Neural cell (in vitro differentiated cells): ENCODE data around the gene RELCH.

Source experiments
- EP300 ChIP-seq: fragments of 450-650 bp; conservative IDR thresholded peaks from 2 replicates; pipeline ENCODE4 v1.6.1; 2014; ENCODE audit warnings: antibody characterized with exemption, mild to moderate bottlenecking, moderate library complexity; ENCODE audit not compliant: poor library complexity, severe bottlenecking
- EZH2 ChIP-seq: fragments of 200-600, 300-800 bp; shearing (Covaris generic), sonication (generic); IDR thresholded peaks from 2 replicates; pipeline ENCODE4 v1.6.1; 2014; ENCODE audit warnings: antibody characterized with exemption, low read length, borderline replicate concordance, mild to moderate bottlenecking; ENCODE audit not compliant: insufficient read depth, poor library complexity, severe bottlenecking
- MXI1 ChIP-seq: fragments of 450-650 bp; conservative IDR thresholded peaks from 2 replicates; pipeline ENCODE4 v1.6.1; 2014; ENCODE audit warnings: antibody characterized with exemption, mild to moderate bottlenecking; ENCODE audit not compliant: poor library complexity, severe bottlenecking
- POLR2AphosphoS5 ChIP-seq: IDR thresholded peaks from 2 replicates; pipeline ENCODE4 v1.6.1; 2012
- RAD21 ChIP-seq: fragments of 450-650 bp; conservative IDR thresholded peaks from 2 replicates; pipeline ENCODE4 v1.6.1; 2014; ENCODE audit warnings: antibody characterized with exemption, mild to moderate bottlenecking, moderate library complexity
- SMC3 ChIP-seq: fragments of 450-650 bp; conservative IDR thresholded peaks from 2 replicates; pipeline ENCODE4 v1.6.1; 2014; ENCODE audit warnings: antibody characterized with exemption, mild to moderate bottlenecking, moderate library complexity; ENCODE audit not compliant: poor library complexity
- TAF1 ChIP-seq: IDR thresholded peaks from 2 replicates; pipeline ENCODE4 v1.6.1; 2012; ENCODE audit warnings: low read depth
- TF ChIP-seq, protein P1 (sequence below): fragments of 450-650 bp; IDR thresholded peaks from 2 replicates; pipeline ENCODE4 v1.5.1; 2014; ENCODE audit warnings: antibody characterized with exemption, mild to moderate bottlenecking, moderate library complexity; ENCODE audit not compliant: poor library complexity, severe bottlenecking
- TF ChIP-seq, protein P2 (sequence below): IDR thresholded peaks from 2 replicates; pipeline ENCODE4 v1.6.1; 2012; ENCODE audit warnings: borderline replicate concordance

DNA sequence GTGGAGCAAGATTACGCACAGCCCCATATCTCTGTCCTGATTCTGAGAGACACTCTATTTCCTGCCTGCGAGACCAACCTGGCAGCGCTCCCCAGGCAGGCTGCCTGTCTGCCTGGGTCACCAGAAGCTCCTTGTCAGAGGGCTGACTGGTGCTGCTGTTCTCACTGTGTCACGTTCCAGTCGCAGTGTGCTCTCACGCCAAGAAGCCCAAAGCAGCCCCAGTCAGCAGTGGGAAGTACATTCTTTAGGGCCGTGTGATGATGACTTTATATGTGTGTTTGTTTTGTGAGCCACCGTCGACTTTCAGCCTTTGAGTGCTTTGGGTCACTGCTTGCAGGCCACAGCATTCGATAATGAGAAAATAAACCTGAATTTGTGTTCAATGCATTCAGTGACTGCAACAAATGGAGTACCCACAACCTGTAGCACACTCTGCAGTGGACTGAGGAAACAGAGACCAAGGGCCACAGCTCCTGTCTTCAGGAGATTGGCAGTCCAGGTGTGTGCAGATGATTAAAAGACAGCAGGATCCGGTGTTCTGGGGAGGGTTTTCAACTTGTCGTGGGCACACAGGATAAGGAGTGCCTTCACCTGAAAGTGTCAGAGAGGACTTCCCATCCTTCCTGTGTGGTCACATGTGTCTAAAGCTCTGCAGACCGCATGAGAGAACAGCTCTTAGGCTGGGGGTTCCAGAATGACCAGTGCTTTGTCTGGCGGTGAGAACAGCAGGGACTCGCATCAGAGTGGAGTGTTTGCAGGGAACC, 142.8 kb downstream of the RELCH start:
- TF ChIP-seq, protein P1, sequence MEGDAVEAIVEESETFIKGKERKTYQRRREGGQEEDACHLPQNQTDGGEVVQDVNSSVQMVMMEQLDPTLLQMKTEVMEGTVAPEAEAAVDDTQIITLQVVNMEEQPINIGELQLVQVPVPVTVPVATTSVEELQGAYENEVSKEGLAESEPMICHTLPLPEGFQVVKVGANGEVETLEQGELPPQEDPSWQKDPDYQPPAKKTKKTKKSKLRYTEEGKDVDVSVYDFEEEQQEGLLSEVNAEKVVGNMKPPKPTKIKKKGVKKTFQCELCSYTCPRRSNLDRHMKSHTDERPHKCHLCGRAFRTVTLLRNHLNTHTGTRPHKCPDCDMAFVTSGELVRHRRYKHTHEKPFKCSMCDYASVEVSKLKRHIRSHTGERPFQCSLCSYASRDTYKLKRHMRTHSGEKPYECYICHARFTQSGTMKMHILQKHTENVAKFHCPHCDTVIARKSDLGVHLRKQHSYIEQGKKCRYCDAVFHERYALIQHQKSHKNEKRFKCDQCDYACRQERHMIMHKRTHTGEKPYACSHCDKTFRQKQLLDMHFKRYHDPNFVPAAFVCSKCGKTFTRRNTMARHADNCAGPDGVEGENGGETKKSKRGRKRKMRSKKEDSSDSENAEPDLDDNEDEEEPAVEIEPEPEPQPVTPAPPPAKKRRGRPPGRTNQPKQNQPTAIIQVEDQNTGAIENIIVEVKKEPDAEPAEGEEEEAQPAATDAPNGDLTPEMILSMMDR, result no peak
- TF ChIP-seq, protein P2, sequence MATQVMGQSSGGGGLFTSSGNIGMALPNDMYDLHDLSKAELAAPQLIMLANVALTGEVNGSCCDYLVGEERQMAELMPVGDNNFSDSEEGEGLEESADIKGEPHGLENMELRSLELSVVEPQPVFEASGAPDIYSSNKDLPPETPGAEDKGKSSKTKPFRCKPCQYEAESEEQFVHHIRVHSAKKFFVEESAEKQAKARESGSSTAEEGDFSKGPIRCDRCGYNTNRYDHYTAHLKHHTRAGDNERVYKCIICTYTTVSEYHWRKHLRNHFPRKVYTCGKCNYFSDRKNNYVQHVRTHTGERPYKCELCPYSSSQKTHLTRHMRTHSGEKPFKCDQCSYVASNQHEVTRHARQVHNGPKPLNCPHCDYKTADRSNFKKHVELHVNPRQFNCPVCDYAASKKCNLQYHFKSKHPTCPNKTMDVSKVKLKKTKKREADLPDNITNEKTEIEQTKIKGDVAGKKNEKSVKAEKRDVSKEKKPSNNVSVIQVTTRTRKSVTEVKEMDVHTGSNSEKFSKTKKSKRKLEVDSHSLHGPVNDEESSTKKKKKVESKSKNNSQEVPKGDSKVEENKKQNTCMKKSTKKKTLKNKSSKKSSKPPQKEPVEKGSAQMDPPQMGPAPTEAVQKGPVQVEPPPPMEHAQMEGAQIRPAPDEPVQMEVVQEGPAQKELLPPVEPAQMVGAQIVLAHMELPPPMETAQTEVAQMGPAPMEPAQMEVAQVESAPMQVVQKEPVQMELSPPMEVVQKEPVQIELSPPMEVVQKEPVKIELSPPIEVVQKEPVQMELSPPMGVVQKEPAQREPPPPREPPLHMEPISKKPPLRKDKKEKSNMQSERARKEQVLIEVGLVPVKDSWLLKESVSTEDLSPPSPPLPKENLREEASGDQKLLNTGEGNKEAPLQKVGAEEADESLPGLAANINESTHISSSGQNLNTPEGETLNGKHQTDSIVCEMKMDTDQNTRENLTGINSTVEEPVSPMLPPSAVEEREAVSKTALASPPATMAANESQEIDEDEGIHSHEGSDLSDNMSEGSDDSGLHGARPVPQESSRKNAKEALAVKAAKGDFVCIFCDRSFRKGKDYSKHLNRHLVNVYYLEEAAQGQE, result no peak
- no peak for TF ChIP-seq EZH2
- TF ChIP-seq TAF1, result no peak
- TF ChIP-seq RAD21, result no peak
- no peak for TF ChIP-seq SMC3
- no peak for TF ChIP-seq POLR2AphosphoS5
- TF ChIP-seq EP300, result no peak
- no peak for TF ChIP-seq MXI1
